ENCODE data around the gene TAPBP. TPM values are rescaled to one million over a fixed set of nuclear protein-coding genes. Genes with fewer than 3 reads are reported as not detected.

Gene TAPBP
- 81.6 TPM for total RNA-seq

DNA sequence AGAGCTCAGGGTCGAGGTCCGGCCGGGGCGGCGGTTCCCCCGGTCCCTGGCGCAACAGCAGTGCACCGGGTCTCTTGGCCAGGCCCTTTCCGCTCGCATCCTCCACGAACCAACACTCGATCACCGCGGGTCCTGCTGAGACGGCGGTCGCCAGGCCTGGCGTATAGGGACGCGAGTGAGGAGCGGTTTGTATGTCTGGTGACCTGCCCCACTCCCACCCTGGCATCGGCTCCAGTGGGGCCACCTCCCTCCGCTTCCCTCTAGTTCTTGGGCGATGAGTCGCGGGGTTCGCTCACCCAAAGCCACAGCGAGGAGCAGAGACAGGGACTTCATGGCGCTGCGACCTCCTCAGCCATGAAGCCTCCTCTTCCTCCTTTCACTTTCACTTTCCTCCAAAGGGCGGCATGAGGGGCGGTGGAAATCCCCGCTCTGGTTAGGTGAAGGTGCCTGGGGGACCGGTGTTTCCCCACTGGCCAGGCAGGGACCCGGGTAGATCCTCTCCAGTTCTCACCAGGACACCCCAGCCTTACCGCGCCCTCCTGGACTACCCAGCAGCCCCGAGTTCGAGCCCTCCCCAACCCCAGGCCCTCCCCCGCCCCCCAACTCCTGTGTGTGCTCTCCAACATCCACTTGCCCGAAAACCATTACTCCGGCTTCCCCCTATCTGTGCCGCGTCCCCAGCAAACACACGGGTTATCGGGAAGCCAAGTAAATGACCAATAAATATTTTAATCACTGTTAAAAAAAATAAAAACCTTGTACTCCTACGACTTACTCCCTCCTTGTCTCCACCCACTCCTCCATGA, at the start of gene TAPBP:
Gene TAPBP (minus strand): TSS at position 370 of the 806 bp plus-strand sequence. CDS start 37 bp downstream, at position 333.

DNA sequence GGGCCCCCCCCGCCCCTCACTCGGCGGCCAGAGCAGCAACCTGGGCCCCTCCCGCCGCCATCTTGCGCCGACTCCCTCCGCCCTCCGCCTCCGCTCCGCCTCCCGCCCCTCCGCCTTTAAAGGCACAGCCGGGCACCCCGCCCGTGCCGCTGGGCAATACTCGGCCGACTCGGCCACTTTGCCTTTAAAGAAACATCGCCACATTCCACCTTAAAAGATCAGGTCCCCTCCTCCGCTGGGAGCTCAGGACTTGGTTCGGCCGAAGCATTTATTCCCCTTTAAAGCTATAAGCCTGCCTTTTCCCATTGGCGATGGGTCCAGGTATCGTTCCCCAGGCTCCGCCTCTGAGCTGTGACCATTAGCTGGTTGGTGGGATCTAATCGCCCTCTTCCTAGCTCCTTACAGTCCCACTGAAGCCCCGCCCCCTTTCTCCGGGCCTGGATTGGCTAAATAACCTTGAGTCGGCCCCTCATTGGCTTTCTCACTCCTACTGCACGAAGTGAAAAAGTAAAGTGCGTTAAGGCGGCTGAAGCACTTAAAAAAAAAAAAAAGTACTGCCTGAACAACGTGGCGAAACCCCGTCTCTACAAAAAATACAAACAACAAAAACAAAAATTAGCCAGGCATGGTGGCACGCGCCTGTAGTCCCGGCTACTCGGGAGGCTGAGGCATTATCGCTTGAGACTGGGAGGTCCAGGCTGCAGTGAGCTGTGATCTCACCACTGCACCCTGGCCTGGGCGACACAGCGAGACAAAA, 4.0 kb upstream of the TAPBP start, which contains the start of gene ZBTB22:
Gene ZBTB22 (minus strand): TSS at position 76 of the 757 bp plus-strand sequence. CDS start 828 bp downstream, outside the sequence.

DNA sequence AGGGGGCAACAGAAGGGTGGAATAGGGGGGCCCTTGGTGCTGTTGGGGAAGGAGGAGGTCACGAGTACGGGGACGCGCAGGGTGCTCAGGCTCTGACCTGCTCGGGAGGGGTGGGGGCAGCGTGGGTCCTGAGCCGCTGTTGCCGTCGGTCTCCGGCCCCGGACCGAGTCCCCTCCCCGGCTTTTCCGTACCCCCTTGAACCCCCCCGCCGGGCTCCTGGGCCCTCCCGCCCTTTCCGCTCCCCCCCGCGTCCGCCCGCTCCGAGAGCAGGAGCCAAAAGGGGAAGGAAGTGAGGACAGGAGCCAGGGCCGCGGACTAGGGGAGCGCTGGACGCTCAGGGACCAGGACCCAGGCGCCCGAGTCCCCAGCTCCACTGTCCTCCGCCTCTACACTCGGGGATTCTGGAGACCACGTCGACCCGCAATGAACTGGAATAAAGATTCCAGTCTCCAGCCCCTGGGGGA, 15.1 kb downstream of the TAPBP start, which contains the start of gene RGL2:
Gene RGL2 (minus strand): TSS at position 170 of the 464 bp plus-strand sequence. CDS start 332 bp downstream, outside the sequence.

DNA sequence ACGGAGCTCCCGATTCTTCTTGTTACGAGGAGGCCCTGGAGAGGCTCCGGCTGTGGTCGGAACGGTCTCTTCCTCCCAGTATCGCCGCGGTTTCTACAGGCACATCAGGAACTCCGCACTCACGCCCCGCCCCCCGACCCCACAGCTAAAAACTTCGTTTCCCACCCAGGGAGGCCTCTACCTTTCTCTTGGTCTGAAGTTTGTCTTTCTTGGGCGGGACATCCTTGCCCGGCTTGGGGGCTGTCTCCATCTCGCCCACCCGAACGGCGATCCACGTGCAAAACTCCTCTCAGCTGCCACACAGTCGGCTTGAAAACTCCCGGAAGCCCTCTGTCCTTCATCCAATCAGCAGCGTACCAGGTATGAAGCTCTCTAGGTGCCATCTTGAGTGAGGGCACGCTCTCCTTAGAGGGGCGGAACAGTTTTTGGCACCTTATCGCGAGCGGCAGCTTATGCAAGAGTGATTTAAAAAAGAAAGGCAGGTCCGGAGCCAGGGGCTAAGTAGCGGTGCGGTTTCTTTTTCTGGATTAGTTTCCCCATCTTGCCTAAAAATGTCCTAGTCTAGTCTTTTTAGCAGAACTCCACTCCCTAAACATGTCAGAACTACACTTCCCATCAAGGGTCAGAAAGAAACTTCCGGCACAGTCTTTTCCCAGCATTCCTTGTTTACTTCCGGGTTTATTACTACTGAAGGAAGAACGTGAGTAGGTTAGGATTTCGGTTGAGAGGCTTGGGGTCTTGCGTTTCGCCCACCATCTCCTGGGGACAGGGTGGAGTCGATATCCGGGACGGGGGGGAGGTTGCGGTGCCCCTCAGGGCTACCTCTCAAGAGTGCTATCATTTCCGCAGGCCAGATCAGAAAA, 24.7 kb downstream of the TAPBP start, which contains the start of the genes PFDN6 and WDR46:
Gene PFDN6 (plus strand): TSS at position 681 of the 863 bp plus-strand sequence. CDS start 256 bp downstream, outside the sequence.
Gene WDR46 (minus strand): TSS at position 319 of the 863 bp plus-strand sequence. CDS start 69 bp downstream, at position 250.

DNA sequence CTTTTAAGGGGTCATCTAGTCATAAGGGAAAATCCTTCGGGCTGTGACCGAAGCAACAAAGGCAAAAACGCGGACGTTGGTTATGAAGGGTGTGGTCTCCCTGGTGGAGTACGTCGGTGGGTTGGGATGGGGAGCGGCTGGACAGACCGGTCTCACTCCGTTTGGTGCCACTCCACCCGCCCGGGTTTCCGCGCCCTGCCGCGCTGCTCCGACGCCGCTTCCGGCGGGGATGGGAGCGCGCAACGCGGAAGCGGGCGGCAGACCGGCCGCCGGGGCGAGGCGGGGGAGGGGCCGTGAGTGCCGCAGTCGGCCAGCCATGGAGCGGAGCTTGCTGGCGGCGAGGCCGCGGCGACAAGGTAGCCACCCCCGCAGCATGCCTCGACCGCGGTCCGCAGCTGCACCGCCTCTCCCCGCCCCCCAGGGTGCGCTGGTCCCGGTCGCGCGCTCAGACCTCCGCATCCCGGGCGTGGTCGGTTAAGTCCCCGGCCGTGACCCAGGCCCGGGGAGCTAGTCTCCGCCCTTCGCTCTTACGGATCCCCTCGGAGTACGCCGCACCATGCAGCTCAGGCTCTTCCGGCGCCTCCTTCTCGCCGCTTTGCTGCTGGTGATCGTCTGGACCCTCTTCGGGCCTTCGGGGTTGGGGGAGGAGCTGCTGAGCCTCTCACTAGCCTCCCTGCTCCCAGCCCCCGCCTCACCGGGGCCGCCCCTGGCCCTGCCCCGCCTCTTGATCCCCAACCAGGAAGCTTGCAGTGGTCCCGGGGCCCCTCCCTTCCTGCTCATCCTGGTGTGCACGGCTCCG, 36.8 kb downstream of the TAPBP start, which contains the start of gene B3GALT4:
Gene B3GALT4 (plus strand): TSS at position 260 of the 799 bp plus-strand sequence. CDS start 297 bp downstream, at position 557.

DNA sequence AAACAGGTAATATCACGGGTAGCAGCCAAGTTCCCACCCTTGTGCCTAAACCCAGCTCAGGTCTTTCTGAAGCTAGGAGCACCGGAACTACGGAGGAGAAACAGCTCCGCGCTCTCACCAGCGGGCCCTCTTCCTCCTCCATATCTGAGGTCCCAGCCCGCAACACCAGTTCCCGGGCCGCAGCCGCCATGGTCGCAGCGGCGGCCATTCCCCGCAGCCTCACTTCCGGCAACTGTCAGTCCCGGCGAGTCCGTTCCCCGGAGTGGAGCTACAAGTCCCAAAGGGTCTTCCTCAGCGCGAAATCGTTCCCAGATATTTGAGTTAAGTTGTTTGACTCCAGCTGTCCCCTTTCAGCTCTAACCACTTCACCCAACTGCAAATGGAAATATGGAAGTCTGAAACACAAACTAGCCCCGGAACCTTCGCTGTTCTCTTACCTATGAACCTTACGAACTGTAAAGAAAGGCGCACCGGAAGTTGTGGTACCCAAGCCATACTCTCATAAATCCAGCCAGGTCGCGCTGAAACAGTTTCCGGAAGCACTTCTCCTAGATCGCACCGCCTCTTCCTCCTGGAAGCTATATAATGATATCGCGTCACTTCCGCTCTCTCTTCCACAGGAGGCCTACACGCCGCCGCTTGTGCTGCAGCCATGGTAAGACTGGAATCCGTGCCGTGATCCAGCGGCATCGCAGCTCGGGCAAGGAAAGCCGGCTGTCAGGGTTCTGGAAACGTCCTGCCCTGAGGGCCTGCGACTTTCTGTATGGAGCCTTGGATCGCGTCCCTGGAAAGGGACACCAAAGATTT, 42.2 kb downstream of the TAPBP start, which contains the start of the genes RPS18 and VPS52:
Gene RPS18 (plus strand): TSS at position 608 of the 807 bp plus-strand sequence. CDS start 45 bp downstream, at position 653.
Gene VPS52 (minus strand): TSS at position 409 of the 807 bp plus-strand sequence. CDS start 201 bp downstream, at position 208.

Other genes starting within 250 kb of the TAPBP start
- 36.2 TPM for gene HLA-DPA1, start 240.4 kb downstream of the TAPBP start, total RNA-seq
- gene HLA-DPB1, start 238.1 kb downstream of the TAPBP start, total RNA-seq: 26.6 TPM
- gene COL11A2, start 121.6 kb downstream of the TAPBP start, total RNA-seq: 6.9 TPM
- gene RXRB, start 113.4 kb downstream of the TAPBP start, total RNA-seq: 33.6 TPM
- gene SLC39A7, start 113.2 kb downstream of the TAPBP start, total RNA-seq: 60.0 TPM
- 21.0 TPM for gene HSD17B8, start 109.4 kb downstream of the TAPBP start, total RNA-seq
- gene RING1, start 105.6 kb downstream of the TAPBP start, total RNA-seq: 39.8 TPM
- gene VPS52, start 42.2 kb downstream of the TAPBP start, total RNA-seq: 54.4 TPM
- gene RPS18, start 42.0 kb downstream of the TAPBP start, total RNA-seq: 3,162 TPM
- gene B3GALT4, start 37.0 kb downstream of the TAPBP start, total RNA-seq: 7.9 TPM
- gene WDR46, start 24.8 kb downstream of the TAPBP start, total RNA-seq: 49.3 TPM
- gene PFDN6, start 24.5 kb downstream of the TAPBP start, total RNA-seq: 22.1 TPM
- gene RGL2, start 15.1 kb downstream of the TAPBP start, total RNA-seq: 72.4 TPM
- gene ZBTB22, start 3.7 kb upstream of the TAPBP start, total RNA-seq: 24.2 TPM
- 28.7 TPM for gene DAXX, start 8.9 kb upstream of the TAPBP start, total RNA-seq
- gene KIFC1, start 77.7 kb upstream of the TAPBP start, total RNA-seq: 17.9 TPM
- 27.0 TPM for gene PHF1, start 96.9 kb upstream of the TAPBP start, total RNA-seq
- 106 TPM for gene CUTA, start 104.0 kb upstream of the TAPBP start, total RNA-seq
- 14.3 TPM for gene SYNGAP1, start 106.0 kb upstream of the TAPBP start, total RNA-seq
- gene ZBTB9, start 140.5 kb upstream of the TAPBP start, total RNA-seq: 9.3 TPM

Data from metanephros (tissue), 1 donor.